GM12874 (cell line): Measurements from ENCODE around the gene HFE.

ENCODE experiments used
- CTCF ChIP-seq: IDR thresholded peaks from 2 replicates; pipeline ENCODE4 v1.5.1; 2011; ENCODE audit warnings: low read depth, mild to moderate bottlenecking, control low read depth, low read length, moderate library complexity; ENCODE audit not compliant: insufficient read depth

Gene HFE

DNA sequence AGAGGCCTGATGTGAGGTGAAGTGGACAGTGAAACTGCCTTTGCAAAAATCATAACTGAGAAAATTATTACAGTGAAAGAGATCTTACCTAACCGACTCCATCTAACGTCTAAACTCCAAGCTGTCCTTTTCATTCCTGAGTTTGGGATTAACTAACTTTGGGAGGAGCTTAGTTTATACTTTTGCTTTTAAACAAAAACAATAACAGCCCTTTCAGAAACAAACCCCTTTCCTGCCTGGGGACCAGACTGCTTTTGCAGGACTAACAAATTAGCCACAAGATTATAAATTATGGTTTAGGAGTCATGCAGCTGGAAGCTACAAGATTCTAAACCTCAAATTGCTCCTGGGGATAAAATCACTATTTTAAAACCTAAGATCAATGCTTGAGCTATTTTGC is 38.6 kb upstream of the HFE start:
- no peak for TF ChIP-seq CTCF

DNA sequence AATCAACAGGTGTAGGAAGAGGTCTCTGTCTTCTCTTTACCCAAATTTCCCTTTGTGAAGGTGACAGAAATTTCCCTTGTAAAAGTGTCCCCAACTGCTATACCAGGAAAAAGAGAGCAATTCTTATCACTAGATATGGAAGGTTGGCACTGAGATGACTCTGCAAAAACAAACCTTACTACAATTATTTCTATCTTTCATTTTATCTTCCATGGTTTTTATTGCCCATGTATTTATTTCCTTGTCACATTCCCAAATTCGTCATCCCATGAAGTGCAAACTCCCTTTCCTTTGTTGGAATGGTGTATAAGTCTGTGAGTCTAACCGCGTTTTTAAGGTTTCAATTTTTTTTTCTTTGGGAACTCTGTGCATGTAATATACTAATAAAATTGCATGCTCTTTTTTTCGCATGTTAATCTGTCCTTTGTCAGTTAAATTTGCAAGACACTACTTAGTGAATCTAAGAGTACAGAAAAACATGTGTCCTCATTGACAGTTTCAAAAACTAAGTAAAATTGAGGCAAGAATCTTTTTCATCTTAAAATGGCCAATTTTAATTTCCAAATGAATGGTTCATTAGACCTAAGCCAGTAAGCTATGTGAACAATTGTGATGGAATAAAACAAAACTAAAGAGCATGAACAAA is 35.4 kb upstream of the HFE start:
- no peak for TF ChIP-seq CTCF

GRCh38 chr6:26053992-26054780 is 33.0 kb upstream of the HFE start:
- TF ChIP-seq CTCF: no peak

- TF ChIP-seq CTCF: no peak
These were observed 32.2 kb upstream of the HFE start for GRCh38 chr6:26054781-26055718.

- no peak for TF ChIP-seq CTCF
These were observed 31.3 kb upstream of the HFE start for GRCh38 chr6:26055719-26056582.

GRCh38 chr6:26056583-26057350 is 30.5 kb upstream of the HFE start:
- TF ChIP-seq CTCF: no peak
